ENCODE results near the gene RNF44. TPM values are rescaled to one million over a fixed set of nuclear protein-coding genes. Genes with fewer than 3 reads are reported as not detected.
A peak's percentile ranks its signal among the peaks of the same experiment; 100 is the strongest.

Gene RNF44
- total RNA-seq, 1 experiment from 2014 or later = 172 TPM

- H2AFZ ChIP-seq (ENCODE audit: low read length) = no peak overlapping the region
- Mint-ChIP-seq H3K27me3 (ENCODE audit: low read depth) (peaks cover 2% of the 10 kb centered on the region; the same call in 1 of the 2 replicates), H3K9me3 (no peaks in the 10 kb centered on the region), H3K4me1 (peaks cover 3 to 6% of the 10 kb centered on the region in 2 experiments; a peak in 3 of 4 replicates), H3K4me3 (no peak overlapping the region), H3K27ac (peak overlapping the region; percentile 2 to 47 (median 6); a peak in 6 of 7 replicates), H3K36me3 (ENCODE audit: insufficient read depth in 1 of 3, low read depth in 3 of 3) (peaks cover 0 to 12% (median 7%) of the 10 kb centered on the region in 3 experiments; a peak in 3 of 7 replicates)
- no peaks in the 10 kb centered on the region for H3K79me2 ChIP-seq (ENCODE audit: insufficient read depth, low read length)
- H3K9ac ChIP-seq (ENCODE audit: extremely low read depth, insufficient read length, low read length) = no peak overlapping the region
- H3K56ac ChIP-seq (ENCODE audit: insufficient read length, low read depth, low read length) = no peak overlapping the region
- H4K91ac ChIP-seq (ENCODE audit: insufficient read length, low read depth, low read length) = no peak overlapping the region
- H3K79me1 ChIP-seq (ENCODE audit: insufficient read depth, low read depth, low read length, poor library complexity, severe bottlenecking) = no peaks in the 10 kb centered on the region
- no peak overlapping the region for H2BK20ac ChIP-seq (ENCODE audit: low read depth, low read length, poor library complexity, severe bottlenecking)
- H3K27me3 ChIP-seq (ENCODE audit: insufficient read depth, low read length) = 0 out of 2 replicates have a peak, but pooled peaks cover 2% of the 10 kb centered on the region
- WGBS (ENCODE audit: extremely low coverage, insufficient read length, low lambda C conversion rate) = no CpG with 5 or more reads among the region's 12 CpGs
- H4K5ac ChIP-seq (ENCODE audit: insufficient read length, low read depth, low read length) = no peak overlapping the region
- H3K14ac ChIP-seq (ENCODE audit: insufficient read depth, low read length) = no peak overlapping the region
- H2AK5ac ChIP-seq (ENCODE audit: insufficient read length, low read length) = no peak overlapping the region
- no peak overlapping the region for H3K4me2 ChIP-seq (ENCODE audit: insufficient read depth, insufficient read length, low read length)
- H3K23me2 ChIP-seq (ENCODE audit: insufficient read length, low read depth, low read length, poor library complexity, severe bottlenecking) = no peaks in the 10 kb centered on the region
- H3K18ac ChIP-seq (ENCODE audit: insufficient read length, low read depth, low read length) = no peak overlapping the region
- DNase-seq = no peak
- no peak overlapping the region for H3K23ac ChIP-seq (ENCODE audit: insufficient read length, low read depth, low read length)
- no peak overlapping the region for H2BK15ac ChIP-seq (ENCODE audit: low read depth, low read length)
- no peak overlapping the region for H3K4ac ChIP-seq (ENCODE audit: low read depth, low read length)
- H2BK12ac ChIP-seq (ENCODE audit: insufficient read length, low read depth, low read length) = no peak overlapping the region
- H2BK5ac ChIP-seq (ENCODE audit: insufficient read length, low read length) = no peak overlapping the region
- H3K27ac ChIP-seq (ENCODE audit: insufficient read length, low read depth, low read length) = no peak overlapping the region
- no peak overlapping the region for H4K8ac ChIP-seq (replicated peaks; ENCODE audit: insufficient read length, low read depth, low read length)
- no peaks in the 10 kb centered on the region for H3K9me3 ChIP-seq (ENCODE audit: control insufficient read depth, low read depth, low read length)
- no peaks in the 10 kb centered on the region for H3K4me1 ChIP-seq (ENCODE audit: insufficient read depth, low read length)
- no peak overlapping the region for H3T11ph ChIP-seq (ENCODE audit: low read length)
- TF ChIP-seq CTCF (conservative IDR thresholded peaks at IDR 0.05) = no peak
- H2BK120ac ChIP-seq (ENCODE audit: low read depth, low read length, poor library complexity, severe bottlenecking) = no peak overlapping the region
- no peaks in the 10 kb centered on the region for H4K20me1 ChIP-seq (ENCODE audit: control insufficient read depth, insufficient read depth, insufficient read length)
These were observed 23.4 kb downstream of the RNF44 start for GRCh38 chr5:176513788-176514187.

All from H9 (cell line).